NCI-H510A treated with DMSO at 0.1 percent for 48 hours (cell line): Measurements from ENCODE around the gene SPPL3.

ENCODE experiments used
- DNase-seq: peaks from one replicate; lab custom pipeline; 2025; lab: John Stamatoyannopoulos, UW

The SPPL3 gene

DNA sequence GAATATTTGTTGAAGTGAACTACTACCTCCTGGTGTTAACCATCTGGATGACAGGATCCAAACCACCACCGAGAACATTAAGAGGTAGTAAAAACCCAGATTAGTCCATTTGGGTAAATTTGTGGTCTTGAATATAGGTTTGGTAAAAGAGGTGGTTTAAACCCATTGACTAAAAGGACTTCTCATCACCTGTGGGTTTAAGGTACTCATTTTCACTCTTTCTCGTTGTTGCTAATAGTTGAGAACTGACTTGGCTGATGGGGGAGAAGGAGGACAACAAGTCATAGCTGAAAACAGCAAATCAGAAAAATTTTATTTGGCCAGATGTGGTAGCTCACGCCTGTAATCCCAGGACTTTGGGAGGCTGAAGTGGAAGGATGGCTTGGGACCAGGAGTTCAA is 119.4 kb downstream of the SPPL3 start:
- DNase-seq: no peak

GRCh38 chr12:120783197-120783596 is 121.0 kb downstream of the SPPL3 start:
- no peak for DNase-seq

- no peak for DNase-seq
These were observed 128.2 kb downstream of the SPPL3 start for GRCh38 chr12:120775862-120776552.

GRCh38 chr12:120774169-120774916 is 129.8 kb downstream of the SPPL3 start:
- DNase-seq: peak; percentile 28

- DNase-seq: no peak
These were observed 133.1 kb downstream of the SPPL3 start for GRCh38 chr12:120771097-120771496.

- DNase-seq: peak; percentile 72
These were observed 136.8 kb downstream of the SPPL3 start for GRCh38 chr12:120767071-120768024.

GRCh38 chr12:120766566-120766965 is 137.6 kb downstream of the SPPL3 start:
- no peak for DNase-seq

GRCh38 chr12:120764816-120765215 is 139.3 kb downstream of the SPPL3 start:
- no peak for DNase-seq

DNA sequence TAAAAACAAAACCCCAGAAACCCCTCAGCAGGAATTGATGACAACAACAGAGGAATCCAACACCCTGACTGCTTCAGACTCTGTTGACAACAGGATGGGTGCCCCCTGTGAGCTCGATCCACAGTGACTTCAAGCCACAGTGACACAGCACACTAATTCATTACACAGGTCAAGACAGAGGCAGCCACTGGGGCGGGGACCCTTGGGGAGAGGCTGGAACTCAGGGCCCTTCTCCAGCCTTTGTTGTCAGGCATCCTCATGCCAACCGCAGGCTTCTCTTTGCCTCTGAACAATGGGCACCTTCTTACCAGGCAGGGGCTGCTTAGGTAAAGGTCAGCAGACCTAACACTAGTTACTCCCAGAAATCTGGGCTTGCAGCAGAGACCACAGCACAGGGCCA is 140.9 kb downstream of the SPPL3 start:
- no peak for DNase-seq

- DNase-seq: peak; percentile 34
These were observed 142.1 kb downstream of the SPPL3 start for GRCh38 chr12:120762086-120762485.

DNA sequence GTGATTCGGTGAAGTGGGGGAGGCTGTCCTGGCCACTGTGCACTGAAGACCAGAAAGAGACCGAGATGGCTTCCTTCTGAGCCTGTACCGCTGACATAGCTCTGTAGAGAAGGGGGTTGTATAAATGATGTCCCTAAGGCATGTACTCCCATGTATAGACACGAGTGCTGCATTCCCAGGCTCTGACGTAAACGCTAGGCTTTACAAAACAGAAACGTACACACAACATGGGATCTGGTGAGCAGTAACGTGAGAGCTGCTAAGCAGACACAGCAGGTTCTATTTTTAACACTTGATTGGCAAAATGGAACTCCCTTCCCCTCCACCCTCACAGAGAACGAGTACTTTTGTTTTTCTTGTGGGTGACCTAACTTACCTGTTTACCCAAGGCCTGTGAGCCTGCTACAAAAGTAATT is 142.6 kb downstream of the SPPL3 start:
- peak; percentile 83 for DNase-seq

- no peak for DNase-seq
These were observed 143.6 kb downstream of the SPPL3 start for GRCh38 chr12:120760349-120761254.

GRCh38 chr12:120759591-120760348 is 144.4 kb downstream of the SPPL3 start:
- peak; percentile 84 for DNase-seq

- no peak for DNase-seq
These were observed 145.2 kb downstream of the SPPL3 start for GRCh38 chr12:120758798-120759590.

GRCh38 chr12:120757949-120758348 is 146.2 kb downstream of the SPPL3 start:
- no peak for DNase-seq

GRCh38 chr12:120757226-120757742 is 146.9 kb downstream of the SPPL3 start:
- DNase-seq: no peak

- DNase-seq: no peak
These were observed 148.9 kb downstream of the SPPL3 start for GRCh38 chr12:120755269-120755668.

GRCh38 chr12:120754792-120755191 is 149.4 kb downstream of the SPPL3 start:
- no peak for DNase-seq

GRCh38 chr12:120751389-120751788 is 152.8 kb downstream of the SPPL3 start:
- no peak for DNase-seq
